VCaP (cell line): ENCODE measurements around the gene B3GALNT2.

Experiments
- H3K27ac ChIP-seq: fragments of 450-650 bp; 2 replicates; pipeline ENCODE4 v1.5.1; 2017
- CTCF ChIP-seq: fragments of 450-650 bp; conservative IDR thresholded peaks from 2 replicates; pipeline ENCODE4 v1.5.1; 2017; ENCODE audit warnings: mild to moderate bottlenecking, moderate library complexity

B3GALNT2 gene

GRCh38 chr1:235532360-235532759 is 28.1 kb upstream of the B3GALNT2 start:
- TF ChIP-seq CTCF = no peak
- no peak overlapping the region for H3K27ac ChIP-seq

- no peak overlapping the region for H3K27ac ChIP-seq
- TF ChIP-seq CTCF = no peak
Observed at GRCh38 chr1:235527196-235527814, 23.1 kb upstream of the B3GALNT2 start.

DNA sequence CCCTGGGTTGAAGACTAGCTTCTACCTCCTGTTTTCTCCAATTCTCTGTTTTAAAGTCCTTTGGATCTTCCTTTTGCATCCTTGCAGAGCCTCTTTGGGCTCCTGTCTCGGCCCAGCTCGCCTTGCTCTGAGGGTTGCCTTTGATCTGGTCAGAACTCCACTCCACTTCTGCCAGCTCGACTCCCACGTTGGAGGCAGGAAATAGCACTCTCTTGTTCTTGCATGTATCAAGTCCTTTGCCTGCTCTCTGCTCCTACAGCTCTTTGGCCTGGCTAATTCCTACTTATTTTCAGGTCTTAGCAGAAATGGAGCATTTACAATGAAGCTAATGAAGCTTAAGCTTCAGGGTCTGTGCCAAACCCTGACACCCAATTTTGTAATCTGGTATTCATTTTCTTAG is 21.1 kb upstream of the B3GALNT2 start:
- H3K27ac ChIP-seq = no peak overlapping the region
- TF ChIP-seq CTCF = no peak

- H3K27ac ChIP-seq = peak overlapping the region; percentile 62
- no peak for TF ChIP-seq CTCF
Observed at GRCh38 chr1:235516862-235517446, 12.7 kb upstream of the B3GALNT2 start.

- TF ChIP-seq CTCF = no peak
- no peak overlapping the region; the same call in 1 of the 2 replicates for H3K27ac ChIP-seq
Observed at GRCh38 chr1:235515844-235516512, 11.7 kb upstream of the B3GALNT2 start.

GRCh38 chr1:235513495-235514366 is 9.5 kb upstream of the B3GALNT2 start:
- no peak overlapping the region for H3K27ac ChIP-seq
- TF ChIP-seq CTCF = peak; percentile 94
